GM19467 (cell line): Measurements from ENCODE around the gene GSPT1.

Experiments
- ATAC-seq: cut with Tn5 transposase; IDR thresholded peaks from one replicate; pipeline ENCODE4 v1.9.1; 2021; ENCODE audit warnings: mild to moderate bottlenecking, moderate library complexity; ENCODE audit not compliant: unreplicated experiment

The GSPT1 gene

DNA sequence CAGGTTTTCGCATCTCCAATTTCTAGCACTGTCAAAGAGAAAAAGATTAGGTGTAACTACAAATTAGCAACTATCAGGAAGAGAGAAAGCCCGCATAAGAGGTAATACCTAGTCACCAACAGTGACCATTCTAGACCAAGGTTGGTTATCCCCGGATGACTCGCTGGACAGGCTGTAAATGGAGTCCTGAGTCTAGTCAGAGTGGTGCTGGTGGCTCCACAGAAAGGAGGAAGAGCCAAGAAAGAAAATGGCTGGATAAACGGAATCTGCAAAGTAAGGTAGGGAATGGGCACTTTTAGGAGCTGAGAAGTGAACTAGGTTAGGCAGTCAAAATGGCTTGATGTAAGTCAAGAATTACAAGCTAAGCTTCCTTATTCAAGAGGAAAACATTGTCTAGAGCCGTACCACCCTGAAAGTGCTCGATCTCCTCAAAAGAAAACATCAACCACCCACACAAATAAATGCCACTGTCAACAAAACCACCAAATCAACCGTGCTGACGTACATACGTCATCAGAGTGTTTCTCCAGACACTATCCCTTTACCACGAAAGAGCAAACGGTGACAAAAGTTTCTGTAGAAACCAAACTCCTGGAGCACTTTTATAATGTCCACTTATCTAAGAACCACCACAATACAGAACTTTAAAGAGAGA, 2.2 kb downstream of the GSPT1 start:
- ATAC-seq, result no peak

DNA sequence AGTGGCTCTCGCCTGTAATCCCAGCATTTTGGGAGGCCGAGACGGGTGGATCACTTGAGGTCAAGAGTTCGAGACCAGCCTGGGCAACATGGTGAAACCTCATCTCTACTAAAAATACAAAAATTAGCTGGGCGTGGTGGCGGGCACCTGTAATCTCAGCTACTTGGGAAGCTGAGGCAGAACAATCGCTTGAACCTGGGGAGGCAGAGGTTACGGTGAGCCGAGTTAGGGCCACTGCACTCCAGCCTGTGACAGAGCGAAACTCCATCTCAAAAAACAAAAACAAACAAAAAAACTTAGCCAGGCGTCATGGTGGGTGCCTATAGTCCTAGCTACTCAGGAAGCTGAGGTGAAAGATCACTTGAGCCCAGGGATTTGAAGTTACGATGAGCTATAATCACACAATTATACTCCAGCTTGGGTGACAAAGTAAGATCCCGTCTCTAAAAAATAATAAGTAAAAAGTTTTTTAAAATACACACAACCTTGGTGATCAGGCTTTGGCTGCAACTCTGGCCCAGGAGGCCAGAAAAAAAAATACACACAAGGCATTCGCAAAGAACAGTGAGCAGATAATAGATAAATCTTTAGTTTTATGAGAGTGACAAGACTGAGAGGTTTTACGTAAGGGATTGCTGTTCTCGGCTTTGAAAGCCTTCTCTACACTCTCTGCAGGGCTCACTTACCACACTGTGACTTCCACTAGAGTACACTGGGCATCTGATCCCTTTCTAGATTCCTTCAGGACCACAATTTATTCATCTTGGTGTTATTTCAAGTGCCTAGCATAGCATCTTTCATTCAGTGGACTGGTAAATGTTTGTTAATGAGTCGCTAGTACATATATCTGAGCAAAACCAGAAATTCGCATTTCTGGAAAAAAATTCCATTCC, 5.9 kb downstream of the GSPT1 start:
- no peak for ATAC-seq

DNA sequence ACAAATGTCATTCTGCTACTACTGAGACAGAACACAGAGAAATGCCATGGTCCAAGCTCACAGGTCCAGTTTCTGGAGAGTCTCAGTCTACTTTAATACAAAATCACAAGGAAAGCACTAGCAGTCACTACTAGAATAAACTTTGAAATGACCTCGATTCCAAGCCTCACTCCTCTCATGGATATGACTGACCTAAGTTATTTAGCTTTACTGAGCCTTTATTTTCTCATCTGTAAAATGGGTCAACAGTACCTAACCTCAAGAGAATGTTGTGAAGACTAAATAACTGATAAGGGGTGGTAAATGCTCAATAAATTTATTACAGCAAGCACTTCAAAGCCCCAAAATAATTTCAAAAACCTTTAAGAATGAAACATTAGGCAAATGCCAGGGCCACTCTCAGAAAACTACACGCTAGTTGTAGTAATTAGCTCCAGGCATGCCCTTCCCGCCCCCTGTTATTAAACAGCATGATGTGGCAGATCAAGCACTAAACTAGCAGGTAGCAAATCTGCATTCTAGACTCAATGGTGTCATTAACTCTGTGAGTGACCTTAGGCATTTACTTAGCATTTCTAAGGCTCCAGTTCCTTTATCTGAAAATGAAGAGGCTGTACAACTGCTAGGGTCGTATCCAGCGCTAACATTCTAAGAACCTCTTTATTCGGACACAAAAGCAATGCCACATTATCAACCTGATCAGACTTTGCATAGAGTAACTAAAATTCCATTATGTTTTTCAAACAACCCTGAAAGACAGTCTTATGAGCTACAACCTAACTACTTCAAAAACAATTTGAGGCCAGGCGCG, 8.4 kb downstream of the GSPT1 start:
- no peak for ATAC-seq

DNA sequence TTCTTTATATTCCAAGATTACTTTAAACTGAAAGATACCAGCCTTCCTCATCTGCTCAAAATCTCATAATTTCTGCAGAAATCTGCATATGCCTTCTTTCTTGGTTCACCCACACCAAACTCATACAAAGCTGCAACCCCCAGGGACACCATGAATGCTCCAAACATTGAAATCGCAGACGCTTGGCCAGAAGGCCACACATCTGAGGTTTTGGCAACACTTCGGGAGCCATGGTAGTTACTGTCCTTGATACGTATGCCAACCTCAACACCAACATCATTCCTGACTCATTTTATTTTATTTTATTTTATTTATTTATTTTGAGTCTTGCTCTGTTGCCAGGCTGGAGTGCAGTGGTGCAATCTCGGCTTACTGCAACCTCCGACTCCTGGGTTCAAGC, 11.8 kb downstream of the GSPT1 start:
- ATAC-seq, result no peak

DNA sequence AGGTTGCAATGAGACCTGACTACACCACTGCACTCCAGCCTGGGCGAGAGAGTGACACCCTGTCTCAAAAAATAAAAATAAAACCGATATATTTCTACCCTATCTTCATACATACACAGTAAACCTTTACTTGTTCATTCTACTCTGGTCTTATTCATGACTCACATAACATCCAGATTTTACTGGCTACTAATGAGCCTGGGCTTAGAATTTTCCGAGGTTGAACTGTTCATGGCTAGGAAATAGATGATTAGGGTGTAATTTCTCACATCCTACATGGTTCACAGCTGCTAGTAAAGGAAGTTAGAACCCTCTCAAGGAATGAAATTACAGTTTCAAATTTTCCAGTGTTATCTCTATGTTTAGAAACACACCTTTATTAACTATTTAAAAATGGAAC, 14.7 kb downstream of the GSPT1 start:
- no peak for ATAC-seq

DNA sequence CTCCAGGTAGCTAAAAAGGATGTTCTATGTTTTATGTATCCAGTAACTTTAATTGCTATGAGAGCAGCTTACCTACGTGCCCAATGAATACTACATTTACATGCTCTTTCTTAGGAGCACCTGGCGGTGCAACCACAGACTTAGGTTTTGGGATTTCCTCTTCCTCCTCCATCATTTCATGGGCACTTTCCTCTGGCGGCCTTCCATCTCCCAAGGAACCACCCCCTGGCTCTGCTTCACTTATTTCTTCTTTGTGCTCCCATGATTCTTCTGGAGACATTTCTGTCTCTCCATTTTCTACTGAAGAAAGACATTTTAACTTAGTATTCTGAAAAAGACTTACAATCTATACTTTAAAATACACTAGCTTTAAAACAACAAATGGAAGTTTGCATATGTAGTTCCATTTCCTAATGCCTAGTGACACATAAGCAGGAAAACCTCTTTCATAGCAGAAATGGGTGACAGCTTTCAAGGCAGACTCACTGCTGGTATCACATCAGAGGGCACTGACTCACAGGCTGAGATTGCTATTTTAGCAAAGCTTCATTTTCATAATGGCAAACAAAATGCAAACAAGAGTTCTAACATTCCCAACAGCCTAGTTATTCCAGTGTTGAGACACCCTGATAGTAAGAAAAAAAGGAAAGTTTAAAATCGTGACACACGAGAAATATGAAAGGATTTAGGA, 19.1 kb downstream of the GSPT1 start:
- no peak for ATAC-seq

DNA sequence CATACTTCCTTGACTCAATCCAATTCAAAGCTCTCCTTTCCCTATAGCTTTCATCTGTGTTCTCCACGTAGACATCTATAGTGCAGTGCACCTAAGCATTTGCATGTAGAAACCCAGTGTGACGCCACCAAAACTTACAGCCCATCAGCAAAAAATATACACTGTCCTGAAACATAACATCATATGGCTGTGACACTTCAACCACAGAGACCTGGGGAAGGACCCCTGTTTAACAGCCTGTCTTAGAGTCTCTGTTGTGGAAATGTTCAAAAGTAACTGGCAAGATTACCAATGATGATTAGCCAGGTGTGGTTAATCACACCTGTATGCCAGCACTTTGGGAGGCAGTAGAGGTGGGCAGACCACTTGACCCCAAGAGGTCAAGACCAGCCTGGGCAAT, 22.2 kb downstream of the GSPT1 start:
- ATAC-seq, result no peak

DNA sequence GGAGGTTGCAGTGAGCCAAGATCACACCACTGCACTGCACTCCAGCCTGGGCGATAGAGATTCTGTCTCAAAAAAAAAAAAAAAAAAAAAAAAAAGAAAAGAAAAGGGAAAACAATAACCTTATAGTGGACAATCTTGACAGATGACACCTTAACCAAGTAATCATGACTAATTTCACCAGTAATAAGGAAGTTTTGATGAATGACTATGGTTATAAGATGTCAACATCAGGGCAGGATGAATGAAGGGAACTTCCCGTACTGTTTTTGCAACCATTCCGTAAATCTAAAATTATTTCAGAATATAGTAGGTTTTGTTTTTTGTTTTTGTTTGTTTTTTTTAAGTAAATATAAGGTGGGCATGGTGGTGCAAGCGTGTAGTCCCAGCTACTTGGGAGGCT, 23.0 kb downstream of the GSPT1 start:
- no peak for ATAC-seq

DNA sequence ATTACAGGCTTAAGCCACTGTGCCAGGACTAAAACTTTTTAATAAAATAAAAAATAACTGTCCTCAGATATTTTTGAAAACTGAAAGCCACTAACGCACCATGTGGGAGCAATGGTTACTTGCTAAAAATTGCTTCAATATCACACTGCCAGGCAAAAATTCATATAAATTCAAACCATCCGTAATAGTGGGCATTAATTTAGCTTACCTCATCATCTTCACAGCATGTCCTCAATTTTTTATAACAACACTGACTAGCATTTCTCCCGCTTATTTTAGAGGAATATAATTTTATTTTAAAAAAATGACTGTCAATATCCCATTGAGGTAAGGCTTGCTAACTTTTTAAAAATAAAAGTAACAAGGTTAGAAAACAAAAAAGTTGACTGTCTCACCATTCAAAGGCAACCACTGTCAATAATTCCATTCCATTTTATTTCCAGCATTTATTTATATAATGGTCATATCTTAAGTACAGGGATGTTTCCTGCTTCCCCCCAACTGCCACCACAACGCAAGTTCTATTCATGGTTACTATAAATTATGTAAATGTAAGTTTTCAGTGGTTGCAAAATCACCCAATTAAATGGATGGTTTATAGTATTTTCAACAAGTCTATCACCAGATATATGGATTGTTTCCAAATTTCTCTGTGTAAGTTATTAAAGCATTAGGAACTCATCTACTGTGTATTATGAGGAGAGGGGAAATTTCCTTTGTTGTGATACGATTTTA, 25.4 kb downstream of the GSPT1 start:
- ATAC-seq, result no peak

DNA sequence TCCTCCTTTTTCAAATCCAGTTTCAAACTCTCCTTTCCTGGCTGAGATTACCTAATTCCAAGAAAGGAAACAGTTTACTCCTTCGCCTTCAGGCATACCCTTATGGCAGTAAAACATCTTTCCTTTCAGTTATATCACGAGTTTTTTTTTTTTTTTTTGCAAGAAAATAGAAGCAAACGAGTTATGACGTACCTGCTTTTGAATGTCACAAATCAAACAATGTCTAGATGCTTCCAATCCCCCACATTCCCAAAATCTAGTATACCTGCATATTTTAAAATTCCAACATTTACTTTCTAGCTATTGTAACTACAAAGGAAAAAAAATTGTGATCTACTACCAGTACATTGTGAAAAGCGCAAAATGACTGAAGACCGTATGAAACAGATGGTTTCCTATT, 28.9 kb downstream of the GSPT1 start:
- no peak for ATAC-seq

DNA sequence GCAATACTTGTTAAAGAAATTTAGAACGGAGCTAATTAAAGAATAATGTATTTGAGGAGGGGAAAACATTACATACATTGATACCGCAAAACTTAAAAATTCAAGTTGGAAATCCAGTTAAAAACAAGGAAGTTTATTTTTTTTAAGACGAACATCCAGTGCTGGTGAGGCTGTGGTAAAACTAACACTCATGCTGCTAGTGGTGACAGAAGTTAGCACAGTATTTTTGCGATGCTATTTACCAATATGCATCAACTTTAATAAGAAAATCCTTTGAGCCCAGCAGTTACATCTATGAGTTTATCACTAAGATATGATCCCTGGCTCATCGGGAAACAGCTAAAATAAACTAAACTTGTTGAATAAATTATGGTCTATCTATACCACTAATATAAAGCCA, 31.7 kb downstream of the GSPT1 start:
- no peak for ATAC-seq

DNA sequence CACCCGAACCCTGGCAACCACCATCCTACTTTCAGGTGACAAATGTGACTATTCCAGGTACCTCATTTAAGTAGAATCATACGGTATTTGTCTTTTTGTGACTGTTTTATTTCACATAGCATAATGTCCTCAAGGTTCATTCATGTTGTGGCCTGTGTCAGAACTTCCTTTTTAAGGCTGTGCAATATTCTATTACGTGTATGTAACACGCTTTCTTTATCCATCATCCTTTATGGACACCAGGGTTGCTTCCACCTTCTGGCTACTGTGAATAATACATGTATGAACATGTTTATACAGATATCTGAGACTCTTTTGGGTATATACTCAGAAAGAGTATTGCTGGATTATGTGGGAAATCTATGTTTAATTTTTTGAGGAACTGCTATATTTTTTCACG, 35.7 kb downstream of the GSPT1 start:
- ATAC-seq, result no peak

DNA sequence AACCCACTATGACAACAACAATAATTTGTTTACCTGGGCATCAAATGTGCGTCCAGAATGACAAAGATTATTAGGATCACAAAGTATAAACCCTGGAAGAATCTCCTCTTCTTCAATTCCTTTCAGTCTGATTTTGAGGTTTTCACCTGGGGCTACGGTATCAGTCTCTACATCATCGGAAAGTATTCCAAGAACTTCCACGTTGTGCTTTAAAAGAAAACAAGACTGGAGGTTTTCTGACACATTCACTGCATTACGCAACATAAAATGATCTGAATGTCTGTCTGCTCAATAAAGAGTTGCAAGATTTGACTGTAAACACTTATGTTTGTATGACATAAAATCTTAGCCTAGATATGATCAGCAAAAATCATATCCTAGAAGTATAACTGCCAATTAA, 38.4 kb downstream of the GSPT1 start:
- no peak for ATAC-seq

DNA sequence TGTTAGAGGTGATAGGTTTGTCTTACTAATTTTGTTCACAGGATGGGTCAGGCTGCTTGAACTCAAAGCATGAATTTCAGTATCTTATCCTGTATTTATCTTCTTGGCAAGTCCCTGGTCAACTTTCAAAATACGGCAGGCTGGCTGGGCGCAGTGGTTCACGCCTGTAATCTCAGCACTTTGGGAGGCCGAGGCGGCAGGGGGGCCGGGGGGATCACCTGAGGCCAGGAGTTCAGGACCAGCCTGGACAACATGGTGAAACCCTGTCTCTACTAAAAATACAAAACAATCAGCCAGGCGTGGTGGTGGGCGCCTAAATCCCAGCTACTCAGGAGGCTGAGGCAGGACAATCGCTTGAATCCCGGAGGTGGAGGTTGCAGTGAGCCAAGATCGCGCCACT, 39.5 kb downstream of the GSPT1 start:
- ATAC-seq, result no peak

DNA sequence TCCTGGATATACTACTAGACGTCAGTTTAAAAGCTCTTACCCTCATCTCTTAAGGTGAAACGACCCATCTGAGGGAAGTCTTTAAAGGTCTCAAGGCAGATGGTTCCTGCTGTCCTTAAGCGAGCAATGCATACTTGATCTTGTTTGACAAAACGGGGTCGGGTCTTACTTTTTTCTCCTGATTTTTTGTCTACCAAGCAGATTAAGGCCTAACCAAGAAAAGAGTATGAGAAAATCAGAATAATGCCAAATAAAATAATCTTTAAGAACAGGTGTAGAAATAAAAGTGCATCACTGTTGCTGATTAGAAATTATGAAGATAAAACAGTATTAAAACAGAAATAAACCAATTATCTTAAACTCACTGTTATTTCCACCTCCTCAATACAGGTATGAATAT, 40.0 kb downstream of the GSPT1 start:
- ATAC-seq, result no peak

DNA sequence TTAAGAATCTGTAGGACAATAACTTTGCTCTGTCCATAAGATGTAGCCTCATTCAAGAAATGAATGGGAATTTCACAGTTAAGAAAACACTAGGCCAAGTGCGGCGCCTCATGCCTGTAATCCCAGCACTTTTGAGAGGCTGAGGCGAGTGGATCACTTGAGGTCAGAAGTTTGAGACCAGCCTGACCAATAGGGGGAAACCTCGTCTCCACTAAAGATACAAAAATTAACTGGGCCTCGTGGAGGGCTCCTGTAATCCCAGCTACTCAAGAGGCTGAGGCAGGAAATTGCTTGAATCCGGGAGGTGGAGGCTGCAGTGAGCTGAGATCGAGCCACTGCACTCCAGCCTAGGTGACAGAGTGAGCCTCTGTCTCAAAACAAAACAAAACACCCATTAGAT, 44.6 kb downstream of the GSPT1 start:
- no peak for ATAC-seq

DNA sequence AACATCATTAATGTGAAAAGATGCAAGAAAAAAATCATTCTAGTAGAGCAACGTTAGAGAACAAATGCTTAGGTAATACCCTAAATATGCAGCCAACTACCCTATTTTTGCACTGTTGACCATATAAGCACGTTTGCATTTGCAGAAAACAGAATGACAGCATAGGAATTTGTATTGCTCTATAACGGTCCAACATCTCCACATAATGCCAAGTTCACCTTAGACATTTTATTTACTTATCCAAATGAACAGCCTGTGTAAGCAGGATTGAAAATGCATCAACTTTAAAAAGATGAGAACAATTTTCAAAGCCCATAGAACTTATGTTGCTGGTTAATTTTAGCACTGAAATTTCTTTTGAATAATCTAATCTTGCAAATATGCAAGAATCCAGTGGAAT, 45.4 kb downstream of the GSPT1 start:
- no peak for ATAC-seq

DNA sequence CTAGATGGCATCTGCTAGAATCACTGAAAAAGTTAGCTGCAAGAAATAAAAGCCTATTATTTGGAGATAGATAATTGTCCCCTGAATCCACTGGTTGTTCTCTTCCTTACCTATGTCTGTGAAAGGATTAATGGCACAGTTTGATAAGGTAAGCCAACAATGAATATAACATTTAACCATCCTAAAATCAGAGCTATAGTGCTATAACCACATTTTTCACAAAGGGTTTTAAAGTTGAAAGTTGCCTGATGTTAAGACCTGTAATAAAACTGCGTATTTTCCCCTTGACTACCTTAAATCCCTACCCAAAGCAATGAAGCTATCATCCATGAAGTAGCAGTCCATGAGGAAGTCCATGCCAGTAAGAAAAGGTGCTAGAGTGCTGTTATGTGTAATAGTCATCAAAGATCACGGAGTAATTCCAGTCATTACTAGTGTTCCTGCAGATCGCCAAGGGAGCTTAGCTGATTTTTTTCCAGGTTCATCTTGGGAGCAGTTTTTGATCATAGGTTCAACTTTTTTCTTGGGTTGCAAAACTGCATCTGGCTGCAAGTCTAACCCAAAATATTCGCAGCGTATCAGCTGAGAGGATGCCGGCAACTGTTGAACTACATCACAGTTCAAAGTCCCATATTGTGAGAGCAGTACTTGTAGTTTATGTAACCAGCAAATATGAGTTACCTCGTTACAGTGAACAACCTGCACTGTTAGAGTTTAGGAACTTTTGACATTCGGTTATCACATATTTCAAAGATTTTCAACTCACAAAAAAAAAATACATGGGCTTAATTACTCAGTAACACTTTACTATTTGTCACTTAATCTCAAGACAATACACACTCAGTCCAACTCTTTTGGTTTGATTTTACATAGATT, 46.2 kb downstream of the GSPT1 start:
- no peak for ATAC-seq

DNA sequence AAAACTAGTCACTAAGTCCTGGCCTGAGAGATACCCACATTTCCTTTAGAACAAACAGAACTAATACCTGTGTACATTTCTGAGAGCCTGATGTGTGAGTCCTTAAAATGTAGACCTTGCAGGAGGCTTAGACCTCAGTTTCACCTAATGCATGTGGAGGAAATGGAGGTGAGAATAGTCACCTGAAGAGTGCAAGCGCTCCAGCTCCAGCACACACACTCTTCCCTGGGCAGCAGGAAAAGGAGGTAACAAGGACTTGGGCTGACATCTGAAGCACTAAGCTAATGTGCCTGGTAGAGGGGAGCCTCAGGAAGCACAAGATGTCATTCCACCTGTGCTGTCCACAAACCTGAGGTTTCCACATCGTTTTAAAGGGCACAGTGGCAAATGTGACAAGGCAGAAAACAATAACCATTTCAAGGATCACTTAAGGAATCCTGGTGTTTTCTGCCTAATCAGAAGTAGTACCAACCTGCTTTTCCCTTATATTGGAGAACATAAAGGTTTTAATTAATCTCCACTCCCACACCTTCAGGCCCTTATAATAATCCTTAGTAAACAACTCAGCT, 47.3 kb downstream of the GSPT1 start:
- no peak for ATAC-seq
